Glomerular endothelial cell (primary cell): ENCODE data around the gene NRARP. TPM values are rescaled to one million over a fixed set of nuclear protein-coding genes. Genes with fewer than 3 reads are reported as not detected.

ENCODE experiments used
- DNase-seq: peaks from one replicate; pipeline ENCODE4 v3.0.0-alpha.2; 2011; ENCODE audit warnings: low read depth, low spot score; ENCODE audit errors: extremely low read depth
- total RNA-seq: library from RNA; depleted of rRNA; stranded (reverse); fragments of >200 nt; gene quantifications from 2 replicates; pipeline ENCODE4 v1.2.3, GENCODE V29; 2015

Gene NRARP
- total RNA-seq, 1 donor from 2014 or later: 188 TPM

DNA sequence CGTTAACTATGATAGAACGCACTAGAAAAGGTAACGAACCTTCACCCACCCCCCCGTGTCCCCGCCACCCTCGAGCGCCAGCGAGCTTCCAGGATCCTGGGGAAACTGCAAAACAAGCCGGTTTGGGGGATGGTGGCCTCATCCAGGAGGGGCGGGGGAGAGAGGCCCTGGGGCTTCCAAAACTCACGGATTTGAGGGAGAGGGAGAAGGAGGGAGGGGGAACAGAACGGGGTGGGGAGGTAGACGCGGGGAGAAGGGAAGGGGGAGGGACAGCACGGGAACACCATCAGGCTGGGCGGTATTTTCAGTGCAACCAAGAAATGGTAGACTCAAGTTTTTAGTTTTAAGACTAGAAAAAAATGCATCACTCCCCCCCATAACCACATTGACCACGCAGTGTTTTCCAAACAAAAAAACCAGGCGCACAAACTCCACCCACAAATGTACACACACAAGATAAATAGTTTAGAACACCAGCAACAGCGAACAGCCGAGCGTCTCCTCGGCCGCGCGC, 1.4 kb downstream of the NRARP start:
- no peak for DNase-seq

DNA sequence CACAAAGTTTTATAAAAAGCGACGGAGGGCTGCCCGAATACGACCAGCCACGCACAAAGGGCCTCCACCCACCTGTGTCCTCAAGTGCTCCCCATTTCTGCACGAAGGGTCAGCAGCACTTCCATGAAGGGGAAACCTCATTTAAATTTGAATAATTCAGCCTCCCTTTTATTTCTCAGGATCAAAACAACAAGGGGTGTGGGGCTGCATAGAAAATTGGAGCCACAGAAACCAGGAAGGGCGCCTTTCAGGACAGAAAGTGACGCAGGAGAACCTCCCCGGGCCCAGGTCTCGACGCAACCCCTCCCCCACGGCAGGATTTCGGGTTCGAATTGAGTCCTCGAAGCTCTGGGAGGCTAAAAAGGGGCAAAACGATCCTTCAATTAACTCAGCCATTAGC, 2.1 kb downstream of the NRARP start:
- DNase-seq: no peak

DNA sequence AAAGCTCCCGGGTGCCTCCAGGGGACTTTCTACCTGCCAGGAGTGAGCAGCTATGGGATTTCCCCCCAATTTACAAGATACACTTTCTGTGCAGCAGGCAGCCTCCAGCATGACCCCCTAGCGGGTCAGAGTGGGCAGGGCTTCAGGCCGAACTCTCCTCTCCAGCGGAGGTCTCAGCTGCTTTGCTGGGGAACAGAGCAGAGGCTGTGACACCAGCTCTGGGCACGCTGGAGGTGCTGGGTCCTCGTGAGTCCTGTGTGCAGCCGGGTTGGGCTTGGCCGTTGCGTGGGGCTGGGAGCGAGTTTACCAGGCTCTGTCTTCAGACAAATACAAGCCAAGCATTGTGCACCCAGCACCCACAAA, 2.9 kb downstream of the NRARP start:
- no peak for DNase-seq

DNA sequence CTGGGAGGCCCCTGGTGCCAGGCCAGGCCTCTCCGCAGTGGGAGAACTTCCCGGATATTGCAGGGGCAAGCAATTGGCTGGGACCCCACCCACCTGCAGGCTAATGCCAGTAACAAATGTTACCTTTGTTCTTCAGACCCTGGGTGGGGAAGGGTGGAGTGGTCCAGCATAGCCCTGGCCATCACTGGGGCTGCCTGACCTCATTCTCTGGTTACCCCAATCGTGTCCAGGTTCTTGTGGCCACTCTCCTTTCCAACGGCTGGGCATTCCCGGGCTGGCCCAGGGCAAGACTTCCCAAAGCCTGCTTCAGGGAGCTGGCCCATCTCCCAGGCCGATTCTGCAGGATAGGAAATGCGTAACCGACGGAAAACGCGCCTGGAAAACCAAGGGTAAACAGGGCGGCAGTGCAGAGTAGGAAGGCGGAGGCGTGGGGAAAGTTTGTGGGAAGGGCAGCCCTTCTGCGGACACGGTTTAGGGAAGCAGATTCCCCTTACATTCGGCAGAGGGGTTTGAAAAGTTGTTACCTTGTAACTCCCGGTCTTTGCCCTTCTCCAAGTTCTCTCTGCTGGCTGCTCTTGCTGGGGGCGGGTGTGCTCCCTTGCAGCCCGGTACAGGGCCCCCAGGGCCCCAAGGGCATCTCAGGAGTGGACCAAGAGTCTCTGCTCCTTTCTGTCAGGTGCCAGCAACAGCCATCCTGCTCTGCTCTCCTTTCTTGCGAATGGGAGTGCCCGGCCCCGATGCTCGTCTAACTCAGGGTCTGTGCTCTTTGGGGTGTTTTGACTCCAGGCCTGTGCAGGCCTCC, 3.5 kb downstream of the NRARP start:
- no peak for DNase-seq

DNA sequence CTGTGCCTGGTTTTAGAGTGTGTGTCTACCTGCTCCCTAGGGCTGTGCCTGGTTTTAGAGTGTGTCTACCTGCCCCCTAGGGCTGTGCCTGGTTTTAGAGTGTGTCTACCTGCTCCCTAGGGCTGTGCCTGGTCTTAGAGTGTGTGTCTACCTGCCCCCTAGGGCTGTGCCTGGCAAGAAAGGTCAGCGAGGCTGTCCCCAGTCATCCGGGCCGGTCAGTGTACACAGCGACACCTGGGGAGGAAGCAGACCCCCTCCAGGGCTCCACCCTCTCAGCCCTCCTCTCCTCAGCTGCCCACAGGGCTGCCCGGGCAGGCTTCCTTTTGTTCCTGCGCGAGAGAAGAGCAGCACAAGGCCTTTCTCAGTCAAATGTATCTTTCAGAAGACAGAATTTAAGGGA, 4.1 kb downstream of the NRARP start:
- no peak for DNase-seq

DNA sequence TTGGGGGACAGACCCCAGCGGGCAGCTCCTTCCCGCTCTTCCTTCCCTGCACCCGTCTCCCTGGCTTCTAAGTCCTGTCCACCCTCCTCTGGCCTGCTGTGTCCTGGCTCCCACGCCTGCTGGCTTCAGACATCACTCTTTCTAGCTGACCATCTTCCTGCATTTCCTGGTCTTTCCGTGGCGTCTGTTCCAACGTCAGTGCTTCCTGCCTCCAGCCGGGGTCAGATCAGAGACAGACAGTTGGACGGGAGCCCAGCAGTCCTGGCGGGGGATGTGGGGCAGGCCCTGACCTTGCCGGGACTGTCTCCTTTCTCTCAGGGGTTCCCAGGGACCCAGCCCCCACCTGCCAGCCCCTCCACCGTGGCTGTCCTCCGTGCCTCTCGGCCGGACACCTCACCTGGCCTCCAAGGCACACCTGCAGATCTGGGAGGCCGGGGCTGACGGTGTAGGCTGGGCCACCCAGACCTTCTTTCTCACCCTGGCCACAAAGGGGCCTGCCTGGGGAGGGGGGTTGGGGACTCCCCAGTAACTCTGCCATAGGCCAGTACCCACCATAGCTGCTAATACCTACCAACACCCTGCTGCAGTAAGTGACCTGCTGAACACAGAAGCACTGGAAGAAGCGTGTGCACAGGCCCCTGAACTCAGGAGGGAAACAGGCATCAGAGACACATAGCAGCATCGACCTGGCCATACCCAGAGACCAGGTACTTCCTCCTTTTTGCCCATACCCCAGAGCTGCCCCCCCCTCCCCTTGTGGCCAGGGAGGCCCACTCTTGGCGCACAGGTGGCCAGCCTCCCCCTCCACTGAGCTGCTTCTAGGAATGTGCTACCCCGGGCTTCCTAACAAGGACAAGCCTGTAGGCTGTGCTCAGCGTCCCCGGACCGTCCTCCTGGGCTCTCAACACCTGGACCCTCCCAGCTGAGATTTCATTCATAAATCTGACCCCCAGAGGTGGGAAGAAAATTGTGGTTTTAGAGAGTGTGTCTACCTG, 5.1 kb downstream of the NRARP start:
- DNase-seq: peak; percentile 82

DNA sequence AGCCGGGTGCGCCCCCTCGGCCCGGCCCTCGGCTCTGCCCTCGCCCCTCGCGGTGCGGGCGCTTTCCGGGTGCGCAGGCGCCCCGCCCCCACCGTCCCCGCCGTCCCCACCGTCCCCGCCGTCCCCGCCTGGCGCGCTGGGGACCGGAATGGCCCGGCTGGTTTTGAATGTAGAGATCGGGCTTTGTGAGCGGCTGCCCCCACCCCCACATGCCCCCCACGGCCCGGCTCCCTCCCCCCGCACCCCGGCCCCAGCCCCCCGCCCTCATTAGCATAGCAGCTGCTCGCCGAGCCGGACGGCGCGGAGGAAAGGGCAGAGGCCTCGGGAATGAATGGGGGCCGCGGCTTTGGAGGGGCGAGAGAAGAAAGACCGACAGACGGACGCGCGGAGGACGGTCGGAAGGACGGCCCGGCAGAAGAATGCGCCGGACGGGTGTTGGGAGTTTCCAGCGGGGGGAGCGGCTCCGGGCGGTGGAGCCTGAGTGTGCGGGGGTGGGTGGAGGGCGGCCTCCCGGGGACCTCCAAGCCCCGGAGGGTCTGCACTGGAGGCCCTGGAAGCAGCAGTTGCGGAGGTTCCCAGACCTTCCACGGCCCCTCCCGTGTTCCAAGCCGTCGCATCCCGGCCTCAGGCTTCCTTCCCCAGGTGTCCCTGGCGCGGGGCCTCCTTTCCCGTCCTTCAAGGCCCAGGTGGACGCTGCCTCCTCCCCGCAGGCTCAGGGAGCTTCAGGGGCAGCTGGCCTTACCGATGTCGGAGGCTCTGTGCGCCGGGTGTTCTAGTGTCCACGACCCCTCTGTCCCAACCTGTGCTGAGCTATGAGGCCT, 6.0 kb downstream of the NRARP start:
- no peak for DNase-seq

DNA sequence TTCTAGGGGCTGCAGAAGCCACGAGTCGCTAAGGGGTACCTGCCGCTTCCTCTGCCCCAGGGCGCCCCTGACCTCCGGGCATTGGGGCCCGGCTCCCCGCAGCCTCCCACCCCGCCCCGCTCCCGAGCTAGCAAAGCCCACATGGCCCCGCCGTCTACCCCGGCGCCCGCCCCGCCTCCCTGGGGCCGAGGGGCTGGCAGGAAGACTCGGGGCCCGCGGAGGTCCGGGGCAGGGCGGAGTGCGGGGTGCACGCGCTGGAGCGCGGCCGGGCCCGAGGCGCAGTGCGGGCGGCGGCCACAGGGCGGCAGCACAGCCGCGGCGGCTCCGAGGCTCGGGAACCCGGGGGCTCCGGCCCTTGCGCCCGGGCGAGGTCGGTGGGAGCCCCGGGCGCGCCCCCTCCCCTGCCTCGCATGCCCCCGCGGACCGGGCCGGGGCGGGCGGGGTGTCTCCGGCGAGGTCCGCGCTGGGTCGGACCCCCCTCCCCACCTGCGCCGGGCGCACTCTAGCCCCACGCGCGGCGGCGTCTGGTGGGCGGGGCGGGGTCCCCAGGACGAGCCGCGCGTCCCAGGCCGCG, 6.7 kb downstream of the NRARP start:
- no peak for DNase-seq

DNA sequence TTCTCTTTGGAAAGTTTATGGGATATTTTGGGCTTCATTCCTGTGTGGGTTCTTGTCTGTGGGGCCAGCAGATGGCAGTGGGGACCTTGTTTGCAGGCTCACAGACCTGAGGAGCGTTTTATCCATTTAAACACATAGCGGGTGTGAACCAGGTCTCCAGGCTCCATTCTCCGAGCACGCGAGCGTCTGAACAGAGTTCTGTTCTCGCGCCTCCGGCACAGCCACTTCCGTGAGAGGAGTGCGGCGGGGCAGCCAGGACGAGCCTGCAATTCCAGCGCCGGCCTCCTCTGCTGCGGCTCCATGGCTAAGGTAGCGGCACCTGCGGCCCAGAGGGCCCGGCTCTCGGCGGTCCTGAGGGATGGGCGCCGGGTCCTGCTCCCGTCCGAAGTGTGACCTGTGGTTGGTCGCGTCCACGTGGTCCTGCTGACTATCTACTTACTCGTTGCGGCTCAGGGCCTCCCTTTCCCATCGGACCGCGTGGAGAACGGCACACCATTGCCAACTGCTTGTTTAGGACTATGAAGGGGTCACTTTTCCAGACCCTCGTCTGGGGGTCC, 7.3 kb downstream of the NRARP start:
- DNase-seq: no peak

DNA sequence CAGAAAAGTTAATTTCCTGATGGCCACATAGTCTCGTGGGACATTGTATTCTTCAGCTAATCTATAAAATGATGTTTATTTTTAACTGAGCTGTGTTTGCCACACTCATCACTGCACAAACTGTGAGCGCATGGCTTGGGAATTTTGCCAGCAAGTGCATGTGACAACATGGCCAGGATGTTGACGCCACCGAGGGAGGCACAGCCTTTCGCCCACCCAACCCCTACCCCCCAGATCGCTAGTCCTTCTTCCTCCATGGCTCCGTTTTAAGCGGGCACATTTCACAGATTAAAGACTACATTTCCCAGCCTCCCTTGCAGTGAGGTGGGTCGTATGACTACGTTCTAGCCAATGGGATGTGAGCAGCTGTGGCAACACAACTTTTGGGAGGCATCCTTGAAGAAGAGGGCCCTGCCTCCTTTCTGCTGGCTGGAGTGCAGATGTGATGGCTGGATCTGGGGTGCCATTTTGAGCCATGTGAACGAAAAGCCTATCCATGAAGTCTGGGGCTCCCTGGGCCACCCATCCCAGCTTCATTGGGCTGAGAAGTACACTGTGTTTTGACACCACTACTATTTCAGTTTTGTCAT, 7.9 kb downstream of the NRARP start:
- no peak for DNase-seq

DNA sequence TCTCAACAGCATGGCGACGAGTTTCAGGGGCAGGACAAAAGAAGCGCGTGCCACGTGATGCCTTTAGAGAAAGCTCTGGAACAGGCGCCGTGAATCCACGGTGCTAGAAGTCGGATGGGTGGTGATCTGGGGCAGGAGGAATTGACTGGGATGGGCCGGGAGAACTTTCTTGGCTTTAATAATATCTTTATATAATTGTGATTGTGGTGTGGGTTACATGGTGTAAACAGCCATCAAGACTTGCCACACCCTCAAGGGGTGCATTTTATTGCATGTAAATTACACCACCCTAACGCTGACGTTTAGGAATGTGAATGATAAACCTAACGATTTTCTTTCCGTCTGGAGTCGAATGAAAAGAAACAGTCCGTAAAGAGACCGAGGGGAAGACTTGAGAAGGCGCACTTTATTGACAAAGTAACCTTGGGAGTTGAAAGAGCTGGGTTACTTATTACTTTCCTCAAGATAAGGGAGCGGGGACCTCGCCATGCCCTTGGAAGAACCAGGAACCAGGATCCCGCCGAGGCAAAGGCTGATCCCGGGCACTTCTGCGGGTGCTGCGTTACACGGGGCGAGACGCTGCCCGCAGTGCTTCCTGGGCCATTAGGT, 8.5 kb downstream of the NRARP start:
- no peak for DNase-seq

DNA sequence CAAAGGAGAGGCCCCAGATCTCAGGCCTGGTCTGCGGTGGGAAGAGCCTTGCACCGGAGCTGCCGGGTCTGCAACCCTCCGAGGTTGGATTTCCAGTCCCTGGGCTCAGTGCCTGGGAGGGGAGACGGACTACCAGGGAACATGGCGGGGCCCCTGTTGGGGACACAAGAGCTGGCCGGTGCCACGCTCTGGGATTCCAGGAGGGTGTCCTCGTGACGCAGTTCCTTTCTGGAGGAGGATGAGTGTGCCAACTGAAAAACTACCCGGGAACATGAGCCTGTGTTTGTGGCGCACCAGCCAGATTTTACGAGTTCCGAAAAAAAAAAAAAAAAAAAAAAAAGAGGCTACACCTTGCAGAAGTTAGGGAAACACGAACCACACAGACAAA, 9.0 kb downstream of the NRARP start:
- DNase-seq: no peak

DNA sequence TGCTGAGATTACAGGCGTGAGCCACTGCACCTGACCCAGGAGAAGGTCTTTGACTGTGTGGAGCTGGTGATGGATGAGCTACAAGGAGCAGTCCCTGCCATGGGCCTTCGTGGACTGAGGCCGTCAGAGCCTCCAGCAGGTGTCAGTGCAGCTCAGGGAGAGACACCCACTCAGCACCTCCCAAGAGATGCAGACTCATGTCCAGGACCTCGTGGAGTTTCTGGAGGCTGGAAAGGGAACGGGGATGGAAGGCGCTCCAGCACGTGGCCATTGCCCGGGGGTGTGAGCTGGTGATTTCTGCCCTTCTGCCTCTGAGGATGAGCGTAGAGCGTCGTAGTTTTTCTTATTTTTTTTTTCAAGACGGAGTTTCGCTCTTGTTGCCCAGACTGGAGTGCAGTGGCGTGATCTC, 15.1 kb downstream of the NRARP start:
- DNase-seq: no peak

DNA sequence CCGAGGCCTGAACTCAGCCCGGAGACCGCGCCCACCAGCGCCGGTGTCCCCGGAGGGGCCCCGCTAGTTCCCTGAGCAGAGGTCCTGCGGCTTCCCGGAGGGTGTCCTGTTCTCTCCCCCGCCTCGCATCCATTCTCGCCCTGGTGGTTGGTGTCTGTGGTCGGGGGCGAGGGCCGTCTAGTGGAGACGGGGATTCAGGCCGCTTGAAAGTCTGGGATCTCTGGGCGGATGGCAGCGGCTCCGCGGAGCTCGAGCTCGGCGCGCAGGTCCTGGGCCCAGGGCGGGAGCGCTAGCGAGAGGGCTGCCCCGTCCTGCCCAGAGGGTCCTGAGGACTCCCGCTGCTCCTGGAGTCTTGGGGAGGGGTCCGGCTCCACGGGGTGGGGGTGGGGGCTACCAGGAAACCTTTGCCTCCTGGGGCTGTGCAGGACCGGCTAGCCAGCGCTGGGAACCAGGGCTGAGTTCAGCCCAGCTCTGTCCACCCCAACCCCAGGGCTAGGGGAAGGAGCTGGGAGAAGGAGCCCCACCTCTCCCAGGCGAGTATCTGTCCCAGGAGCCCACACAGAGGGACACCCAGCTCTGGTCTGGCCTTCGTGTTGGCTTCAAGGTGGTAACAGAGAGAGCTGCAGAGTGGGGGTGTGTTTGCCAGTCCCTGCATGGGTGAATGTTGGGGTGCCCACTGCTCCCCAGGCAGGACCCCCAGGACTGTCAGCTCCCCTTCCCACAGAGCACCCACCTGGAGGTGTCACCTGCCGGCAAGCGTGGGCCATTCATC, 20.5 kb downstream of the NRARP start:
- no peak for DNase-seq

DNA sequence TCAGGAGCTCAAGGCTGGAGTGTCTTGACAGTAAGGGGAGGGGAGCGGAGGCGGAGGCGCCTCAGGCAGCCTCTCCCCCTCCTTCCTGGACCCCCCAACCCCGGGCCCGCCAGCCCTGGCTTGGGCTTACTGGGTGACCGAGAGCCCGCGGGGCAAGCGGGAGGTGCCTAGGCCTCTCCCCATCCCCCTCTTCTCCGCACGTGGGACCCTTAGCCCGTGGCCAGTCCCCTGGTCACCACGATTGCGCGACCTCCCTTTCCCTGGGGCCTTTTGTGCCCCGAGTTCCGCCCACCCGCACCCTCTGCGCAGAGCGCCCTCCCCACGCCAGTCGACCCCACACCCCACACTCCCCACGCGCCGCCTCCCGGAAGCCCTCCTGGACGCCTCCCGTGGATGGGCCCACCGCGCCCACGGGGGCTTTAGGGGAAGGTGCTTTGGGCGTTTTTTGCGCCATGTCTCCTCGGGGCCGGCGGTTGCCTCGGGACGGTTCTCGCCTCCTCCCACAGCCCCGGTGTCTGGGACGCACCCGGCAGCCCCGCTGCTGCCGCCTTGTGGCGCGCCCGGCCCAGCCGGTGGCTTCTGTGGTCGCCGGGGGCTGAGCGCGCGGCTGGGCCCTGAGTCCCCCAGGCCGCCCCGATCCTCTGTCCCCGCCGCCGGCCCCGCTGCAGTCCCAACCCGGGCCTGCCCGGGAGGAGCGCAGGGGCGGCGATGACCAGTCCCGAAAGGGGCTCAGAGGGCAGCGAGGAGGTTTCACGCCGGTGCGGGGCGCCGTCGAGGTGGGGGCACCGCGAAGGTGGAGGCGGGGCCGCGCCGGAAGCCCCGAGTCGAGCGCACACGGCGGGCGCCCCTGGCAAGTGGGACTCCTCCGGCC, 21.4 kb downstream of the NRARP start:
- no peak for DNase-seq

DNA sequence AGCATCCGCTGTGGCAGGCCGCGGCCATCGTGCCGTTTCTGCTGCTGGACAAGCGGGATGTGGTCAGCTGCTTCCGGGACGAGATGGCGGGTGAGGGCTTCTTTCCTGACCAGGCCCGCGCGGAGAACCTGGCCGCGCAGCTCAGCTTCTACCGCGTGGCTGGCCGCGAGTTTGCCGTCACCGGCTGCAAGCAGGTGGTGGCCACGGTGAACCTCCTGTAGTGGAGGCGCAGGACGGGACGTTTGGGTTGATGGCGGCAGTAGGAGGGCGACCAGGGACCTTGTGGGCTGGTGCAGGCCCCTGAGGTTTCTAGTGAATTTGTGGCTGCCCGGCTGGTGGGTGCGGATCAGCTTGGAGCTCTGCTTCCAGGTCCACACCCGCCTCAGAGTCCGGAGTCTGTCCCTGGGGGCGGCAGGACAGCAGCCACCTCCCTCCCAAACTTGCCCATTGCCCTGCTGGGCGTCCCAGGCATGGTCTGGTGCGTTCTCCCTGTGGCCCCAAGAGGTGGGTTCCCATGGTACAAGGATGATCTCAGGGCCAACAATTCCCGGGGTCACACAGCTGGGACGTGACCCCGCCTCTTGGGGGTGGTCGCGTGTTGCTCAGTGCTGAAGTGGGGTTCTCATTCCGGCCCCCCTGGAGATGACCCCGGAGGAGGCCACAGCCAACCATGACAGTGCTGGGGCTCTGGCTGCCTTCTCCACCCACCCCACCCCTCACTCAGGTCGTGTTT, 22.2 kb downstream of the NRARP start:
- DNase-seq: no peak
